ENCODE measurements around the gene MYO1B.

DNA sequence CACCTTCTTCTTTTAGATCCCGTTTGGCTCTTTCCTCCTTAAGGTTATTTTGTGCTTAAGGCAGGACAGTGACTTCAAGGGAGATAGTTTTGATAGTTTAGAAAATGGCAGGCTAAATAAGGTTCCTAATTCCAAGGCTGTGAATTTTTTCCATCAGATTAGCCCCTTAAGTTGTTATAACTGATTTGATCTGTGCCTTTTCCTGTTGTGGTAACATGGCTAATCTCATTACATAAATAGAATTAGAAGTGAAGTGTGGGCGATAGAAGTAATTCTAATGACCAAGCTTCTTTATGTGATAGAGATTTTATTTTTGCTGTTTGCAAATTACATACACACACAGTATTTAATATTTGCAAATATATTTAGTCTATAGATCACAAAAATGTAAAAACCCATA is 102.0 kb downstream of the MYO1B start:
- TF ChIP-seq EZH2phosphoT487 (IDR thresholded peaks at IDR 0.05; ENCODE audit: insufficient read depth, low read depth) (no peak), EZH2 (IDR thresholded peaks at IDR 0.05; ENCODE audit: insufficient read depth, poor library complexity, severe bottlenecking) (no peak)

Measured in GM23248 (cell line).